Natural killer cell (primary cell): ENCODE data around the gene KIF21B. TPM values are rescaled to one million over a fixed set of nuclear protein-coding genes. Genes with fewer than 3 reads are reported as not detected.
A peak's percentile ranks its signal among the peaks of the same experiment; 100 is the strongest.

Experiments used
- ATAC-seq, 3 donors: fragments of 150-1000 bp in 2 of 3; fragments of 200-7000 bp in 1 of 3; cut with Tn5 transposase; 1 replicate in 1 of 3; 2 replicates in 2 of 3; pipeline ENCODE4 v1.10.0; 2021; ENCODE audit warnings: mild to moderate bottlenecking in 2 of 3, moderate library complexity in 2 of 3
- DNase-seq, 2 donors: peaks; one replicate each; pipeline versions ENCODE4 v3.0.0 to v3.0.0-alpha.2; 2013 to 2021; ENCODE audit warnings: mixed read lengths in 1 of 2
- H3K27ac ChIP-seq: one replicate; pipeline ENCODE4 v1.5.1; 2013; ENCODE audit warnings: mild to moderate bottlenecking, low read length
- H3K27me3 ChIP-seq: one replicate; pipeline ENCODE4 v1.6.1; 2013; ENCODE audit warnings: low read length; ENCODE audit not compliant: control insufficient read depth, insufficient read depth
- H3K36me3 ChIP-seq: one replicate; pipeline ENCODE4 v1.6.1; 2013; ENCODE audit warnings: low read length; ENCODE audit not compliant: control insufficient read depth, insufficient read depth
- H3K4me1 ChIP-seq: one replicate; pipeline ENCODE4 v1.6.1; 2013; ENCODE audit warnings: low read length; ENCODE audit not compliant: control insufficient read depth, insufficient read depth
- H3K4me3 ChIP-seq: one replicate; pipeline ENCODE4 v1.5.1; 2013; ENCODE audit warnings: low read length
- H3K9me3 ChIP-seq: one replicate; pipeline ENCODE4 v1.6.1; 2013; ENCODE audit warnings: low read length; ENCODE audit not compliant: control insufficient read depth, insufficient read depth
- H3K27ac Mint-ChIP-seq, 2 donors: one replicate each; pipeline ENCODE4 v1.8.0; 2022; ENCODE audit warnings: mild to moderate bottlenecking in 2 of 2, mixed read lengths in 2 of 2, moderate library complexity in 1 of 2
- H3K27me3 Mint-ChIP-seq, 2 donors: one replicate each; pipeline ENCODE4 v1.8.0; 2022; ENCODE audit warnings: low read depth in 2 of 2, mixed read lengths in 2 of 2
- H3K36me3 Mint-ChIP-seq: one replicate; pipeline ENCODE4 v1.8.0; 2022; ENCODE audit warnings: mixed read lengths
- H3K4me1 Mint-ChIP-seq, 2 donors: one replicate each; pipeline ENCODE4 v1.8.0; 2022; ENCODE audit warnings: mixed read lengths in 2 of 2
- H3K4me3 Mint-ChIP-seq: one replicate; pipeline ENCODE4 v1.8.0; 2022; ENCODE audit warnings: mild to moderate bottlenecking, moderate library complexity, mixed read lengths
- H3K9me3 Mint-ChIP-seq, 2 donors: one replicate each; pipeline ENCODE4 v1.8.0; 2022; ENCODE audit warnings: mixed read lengths in 2 of 2
- WGBS: methylation state at CpG from one replicate; pipeline ENCODE4 v1.1.7; 2013; ENCODE audit warnings: missing lambda C conversion rate; ENCODE audit not compliant: insufficient coverage; 5-methylcytosine and 5-hydroxymethylcytosine counted together
- intact Hi-C: fragments of 100-400 bp; cut with micrococcal nuclease; formaldehyde crosslinking; loops from one replicate; pipeline ENCODE4 v1.14.2; 2022
- total RNA-seq, 4 donors: library from RNA; stranded (reverse); fragments of 120-200 nt in 1 of 4; gene quantifications; one replicate each; pipeline versions ENCODE4 v1.2.3 to v1.2.4, GENCODE V29; 2013 to 2022
- TF ChIP-seq, protein P1 (sequence below): fragments of 200-600 bp; IDR thresholded peaks from one replicate; pipeline ENCODE4 v1.8.0; 2022; ENCODE audit warnings: antibody characterized with exemption

Gene KIF21B
- total RNA-seq, 3 donors from 2014 or later (not counting 1 experiment from before 2014, with no cell fraction given): 102 to 129 (median 126) TPM

DNA sequence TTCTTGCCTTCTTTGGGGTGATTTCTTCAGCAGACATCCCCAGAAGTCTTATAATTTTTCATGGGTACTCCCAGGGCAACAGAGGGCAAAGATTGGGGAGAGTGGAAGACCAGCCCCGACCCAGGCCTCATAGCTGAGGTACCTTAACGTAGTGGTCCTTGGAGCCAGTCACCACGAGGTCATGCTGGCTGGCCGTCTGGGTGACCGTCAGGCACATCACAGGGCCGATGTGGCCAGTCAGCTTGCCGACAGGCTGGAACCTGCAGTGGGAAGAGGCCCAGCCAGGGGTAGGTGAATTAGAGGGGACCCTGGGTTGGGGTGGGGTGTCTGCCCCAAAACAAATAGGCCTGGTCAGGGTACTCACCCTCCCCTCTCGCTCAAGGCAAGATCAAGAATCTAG, 46.9 kb downstream of the KIF21B start:
- Histone ChIP-seq H3K36me3 (peaks cover 79% of the 10 kb centered on the region), H3K4me3 (no peak overlapping the region), H3K27ac (no peak overlapping the region), H3K4me1 (peaks cover 4% of the 10 kb centered on the region), H3K27me3 (no peaks in the 10 kb centered on the region), H3K9me3 (no peaks in the 10 kb centered on the region)
- DNase-seq: no peak
- intact Hi-C loops: no loop called here
- Mint-ChIP-seq H3K27ac (no peak overlapping the region), H3K9me3 (no peaks in the 10 kb centered on the region), H3K4me3 (no peak overlapping the region), H3K27me3 (no peaks in the 10 kb centered on the region), H3K4me1 (peaks cover 0 to 17% of the 10 kb centered on the region in 2 donors), H3K36me3 (no peaks in the 10 kb centered on the region)
- 99% methylated on average over 8 of the region's 8 CpGs for WGBS
- TF ChIP-seq, protein P1, sequence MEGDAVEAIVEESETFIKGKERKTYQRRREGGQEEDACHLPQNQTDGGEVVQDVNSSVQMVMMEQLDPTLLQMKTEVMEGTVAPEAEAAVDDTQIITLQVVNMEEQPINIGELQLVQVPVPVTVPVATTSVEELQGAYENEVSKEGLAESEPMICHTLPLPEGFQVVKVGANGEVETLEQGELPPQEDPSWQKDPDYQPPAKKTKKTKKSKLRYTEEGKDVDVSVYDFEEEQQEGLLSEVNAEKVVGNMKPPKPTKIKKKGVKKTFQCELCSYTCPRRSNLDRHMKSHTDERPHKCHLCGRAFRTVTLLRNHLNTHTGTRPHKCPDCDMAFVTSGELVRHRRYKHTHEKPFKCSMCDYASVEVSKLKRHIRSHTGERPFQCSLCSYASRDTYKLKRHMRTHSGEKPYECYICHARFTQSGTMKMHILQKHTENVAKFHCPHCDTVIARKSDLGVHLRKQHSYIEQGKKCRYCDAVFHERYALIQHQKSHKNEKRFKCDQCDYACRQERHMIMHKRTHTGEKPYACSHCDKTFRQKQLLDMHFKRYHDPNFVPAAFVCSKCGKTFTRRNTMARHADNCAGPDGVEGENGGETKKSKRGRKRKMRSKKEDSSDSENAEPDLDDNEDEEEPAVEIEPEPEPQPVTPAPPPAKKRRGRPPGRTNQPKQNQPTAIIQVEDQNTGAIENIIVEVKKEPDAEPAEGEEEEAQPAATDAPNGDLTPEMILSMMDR: no peak
- no peak for ATAC-seq

DNA sequence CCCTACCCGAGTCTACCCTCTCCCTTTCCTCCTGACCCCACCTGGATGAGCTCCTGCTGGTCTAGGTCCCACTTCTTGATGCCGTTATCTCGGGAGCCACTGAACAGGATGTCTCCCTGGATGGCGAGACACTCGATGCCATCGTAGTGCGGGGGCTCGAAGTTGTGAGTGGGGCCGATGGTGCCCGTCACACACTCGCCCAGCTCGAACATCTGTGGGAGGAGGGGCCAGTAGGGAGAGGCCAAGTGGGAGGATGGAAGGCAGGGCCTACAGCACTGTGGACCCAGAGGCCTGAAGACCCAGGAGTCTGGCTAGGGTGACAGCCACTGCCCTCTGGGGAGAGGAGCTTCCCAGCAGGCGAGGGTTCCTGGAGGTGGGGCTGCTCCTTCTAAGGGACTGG, 48.1 kb downstream of the KIF21B start:
- Histone ChIP-seq H3K27me3 (no peaks in the 10 kb centered on the region), H3K27ac (no peak overlapping the region), H3K36me3 (peaks cover 79% of the 10 kb centered on the region), H3K4me1 (peaks cover 5% of the 10 kb centered on the region), H3K9me3 (no peaks in the 10 kb centered on the region), H3K4me3 (no peak overlapping the region)
- DNase-seq (no peak), ATAC-seq (no peak)
- WGBS: 96% methylated on average over 13 of the region's 13 CpGs
- H3K27ac Mint-ChIP-seq: no peak overlapping the region
- no peaks in the 10 kb centered on the region for H3K36me3 Mint-ChIP-seq
- peaks cover 2 to 25% of the 10 kb centered on the region in 2 donors for H3K4me1 Mint-ChIP-seq
- no peak overlapping the region for H3K4me3 Mint-ChIP-seq
- H3K9me3 Mint-ChIP-seq: no peaks in the 10 kb centered on the region
- intact Hi-C loops: no loop called here
- TF ChIP-seq, protein P1: no peak
- H3K27me3 Mint-ChIP-seq: no peaks in the 10 kb centered on the region

GRCh38 chr1:200974711-200975110, 48.8 kb downstream of the KIF21B start:
- H3K36me3 Mint-ChIP-seq: no peaks in the 10 kb centered on the region
- Histone ChIP-seq H3K27ac (no peak overlapping the region), H3K36me3 (peaks cover 73% of the 10 kb centered on the region), H3K4me1 (peaks cover 13% of the 10 kb centered on the region), H3K9me3 (no peaks in the 10 kb centered on the region), H3K4me3 (no peak overlapping the region), H3K27me3 (no peaks in the 10 kb centered on the region)
- H3K27me3 Mint-ChIP-seq: no peaks in the 10 kb centered on the region
- DNase-seq: no peak
- intact Hi-C loops: no loop called here
- H3K4me3 Mint-ChIP-seq: no peak overlapping the region
- 97% methylated on average over 12 of the region's 12 CpGs for WGBS
- no peaks in the 10 kb centered on the region for H3K9me3 Mint-ChIP-seq
- no peak for ATAC-seq
- peaks cover 9 to 30% of the 10 kb centered on the region in 2 donors for H3K4me1 Mint-ChIP-seq
- peak overlapping the region in 1 of 2 donors; percentile 71 for H3K27ac Mint-ChIP-seq
- TF ChIP-seq, protein P1: no peak

DNA sequence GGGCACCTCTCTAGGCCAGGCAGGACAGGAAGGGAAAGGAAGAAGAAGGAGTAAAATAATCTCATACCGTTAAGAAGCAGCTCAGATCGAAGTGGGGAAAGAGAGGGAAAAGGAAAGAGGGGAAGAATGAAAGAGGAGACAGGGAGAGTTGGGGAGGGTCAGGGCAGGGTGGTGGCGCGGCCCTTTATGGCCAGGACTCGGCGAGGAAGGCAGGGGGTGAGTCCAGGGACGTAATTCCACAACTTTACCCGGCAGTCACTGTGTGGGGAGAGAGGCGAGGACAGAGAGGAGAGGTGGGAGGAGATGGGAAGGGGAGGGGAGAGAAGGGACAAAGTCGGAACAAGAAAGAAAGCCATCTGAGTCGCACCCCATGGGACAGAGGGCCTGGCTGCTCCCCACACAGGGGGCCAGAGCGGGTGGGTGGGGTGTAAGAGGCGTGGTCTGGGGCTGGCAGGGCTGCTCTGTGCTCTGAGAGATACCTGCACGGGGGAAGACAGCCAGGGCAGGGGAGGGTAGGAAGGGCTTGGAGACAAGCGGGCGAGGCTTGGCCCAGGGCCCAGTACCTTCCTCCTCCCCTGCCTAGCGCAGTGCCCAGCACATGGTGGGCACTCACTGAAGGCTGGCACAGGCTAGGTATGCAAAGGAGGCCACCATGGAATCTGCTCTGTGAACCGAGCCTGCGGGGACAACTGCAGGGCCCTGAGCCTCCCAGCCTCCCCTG, 49.4 kb downstream of the KIF21B start:
- H3K27ac Mint-ChIP-seq: peak overlapping the region in 1 of 2 donors; percentile 71
- no peak overlapping the region for H3K4me3 Mint-ChIP-seq

More for the DNA sequence above, 49.4 kb downstream of the KIF21B start:
- Histone ChIP-seq H3K4me3 (no peak overlapping the region), H3K9me3 (no peaks in the 10 kb centered on the region), H3K27ac (no peak overlapping the region), H3K27me3 (no peaks in the 10 kb centered on the region), H3K4me1 (peaks cover 14% of the 10 kb centered on the region), H3K36me3 (peaks cover 66% of the 10 kb centered on the region)
- 91% methylated on average over 19 of the region's 19 CpGs for WGBS
- TF ChIP-seq, protein P1: no peak
- ATAC-seq: no peak
- intact Hi-C loops: no loop called here
- Mint-ChIP-seq H3K9me3 (no peaks in the 10 kb centered on the region), H3K27me3 (no peaks in the 10 kb centered on the region), H3K36me3 (no peaks in the 10 kb centered on the region), H3K4me1 (peaks cover 14 to 35% of the 10 kb centered on the region in 2 donors)
- no peak for DNase-seq
